ES-I3 (cell line): ENCODE data around the gene TNFSF9.
A peak's percentile ranks its signal among the peaks of the same experiment; 100 is the strongest.

Experiments
- H3K36me3 ChIP-seq: 2 replicates; pipeline ENCODE4 v1.6.1; 2013; ENCODE audit warnings: mild to moderate bottlenecking, low read length, control low read depth, moderate library complexity; ENCODE audit not compliant: insufficient read depth
- H3K4me1 ChIP-seq: 2 replicates; pipeline ENCODE4 v1.6.1; 2013; ENCODE audit warnings: mild to moderate bottlenecking, control low read depth, low read length; ENCODE audit not compliant: insufficient read depth
- H3K9ac ChIP-seq: 2 replicates; pipeline ENCODE4 v1.6.1; 2013; ENCODE audit warnings: low read depth, mild to moderate bottlenecking, low read length, moderate library complexity
- H3K9me3 ChIP-seq: 2 replicates; pipeline ENCODE4 v1.6.1; 2013; ENCODE audit warnings: mild to moderate bottlenecking, low read length, moderate library complexity; ENCODE audit not compliant: control insufficient read depth, insufficient read depth

TNFSF9 gene

GRCh38 chr19:6518145-6518911 is 12.5 kb upstream of the TNFSF9 start:
- Histone ChIP-seq H3K36me3 (no peaks in the 10 kb centered on the region), H3K4me1 (peaks cover 11% of the 10 kb centered on the region; the same call in 1 of the 2 replicates), H3K9ac (no peak overlapping the region), H3K9me3 (no peaks in the 10 kb centered on the region)

GRCh38 chr19:6519289-6519688 is 11.5 kb upstream of the TNFSF9 start:
- Histone ChIP-seq H3K36me3 (no peaks in the 10 kb centered on the region), H3K9ac (no peak overlapping the region), H3K4me1 (peaks cover 11% of the 10 kb centered on the region; the same call in 1 of the 2 replicates), H3K9me3 (no peaks in the 10 kb centered on the region)

- peaks cover 11% of the 10 kb centered on the region; the same call in 1 of the 2 replicates for H3K4me1 ChIP-seq
- no peak overlapping the region for H3K9ac ChIP-seq
- H3K36me3 ChIP-seq: no peaks in the 10 kb centered on the region
- no peaks in the 10 kb centered on the region for H3K9me3 ChIP-seq
These were observed 8.8 kb upstream of the TNFSF9 start for GRCh38 chr19:6521718-6522646.

GRCh38 chr19:6522712-6523111 is 8.1 kb upstream of the TNFSF9 start:
- Histone ChIP-seq H3K9me3 (no peaks in the 10 kb centered on the region), H3K4me1 (peaks cover 7% of the 10 kb centered on the region; the same call in 1 of the 2 replicates), H3K9ac (no peak overlapping the region)

GRCh38 chr19:6524311-6524710 is 6.5 kb upstream of the TNFSF9 start:
- no peaks in the 10 kb centered on the region for H3K36me3 ChIP-seq
- H3K4me1 ChIP-seq: peaks cover 13% of the 10 kb centered on the region
- no peak overlapping the region for H3K9ac ChIP-seq
- no peaks in the 10 kb centered on the region for H3K9me3 ChIP-seq

More at GRCh38 chr19:6522712-6523111, 8.1 kb upstream of the TNFSF9 start:
- no peaks in the 10 kb centered on the region for H3K36me3 ChIP-seq

GRCh38 chr19:6527893-6528543 is 2.8 kb upstream of the TNFSF9 start:
- Histone ChIP-seq H3K9ac (no peak overlapping the region), H3K4me1 (peaks cover 24% of the 10 kb centered on the region), H3K36me3 (no peaks in the 10 kb centered on the region), H3K9me3 (no peaks in the 10 kb centered on the region)

GRCh38 chr19:6528544-6529121 is 2.2 kb upstream of the TNFSF9 start:
- no peaks in the 10 kb centered on the region for H3K9me3 ChIP-seq
- no peak overlapping the region; the same call in 1 of the 2 replicates for H3K9ac ChIP-seq
- H3K36me3 ChIP-seq: no peaks in the 10 kb centered on the region
- H3K4me1 ChIP-seq: peaks cover 24% of the 10 kb centered on the region

GRCh38 chr19:6529351-6529750 is 1.5 kb upstream of the TNFSF9 start:
- no peaks in the 10 kb centered on the region for H3K9me3 ChIP-seq
- H3K9ac ChIP-seq: no peak overlapping the region
- H3K36me3 ChIP-seq: no peaks in the 10 kb centered on the region
- H3K4me1 ChIP-seq: peaks cover 24% of the 10 kb centered on the region

- Histone ChIP-seq H3K4me1 (peaks cover 24% of the 10 kb centered on the region), H3K36me3 (no peaks in the 10 kb centered on the region), H3K9ac (peak overlapping the region; percentile 83; the same call in 1 of the 2 replicates), H3K9me3 (no peaks in the 10 kb centered on the region)
These were observed 865 bp upstream of the TNFSF9 start for GRCh38 chr19:6529937-6530385.

- H3K9me3 ChIP-seq: peaks cover 7% of the 10 kb centered on the region
- peaks cover 8% of the 10 kb centered on the region; the same call in 1 of the 2 replicates for H3K36me3 ChIP-seq
- peak overlapping the region; percentile 83 for H3K9ac ChIP-seq
- H3K4me1 ChIP-seq: peaks cover 24% of the 10 kb centered on the region
These were observed 533 bp downstream of the TNFSF9 start for GRCh38 chr19:6531163-6531955.

- peaks cover 8% of the 10 kb centered on the region; the same call in 1 of the 2 replicates for H3K36me3 ChIP-seq
- peak overlapping the region; percentile 83 for H3K9ac ChIP-seq
- peaks cover 10% of the 10 kb centered on the region for H3K9me3 ChIP-seq
- peaks cover 24% of the 10 kb centered on the region for H3K4me1 ChIP-seq
These were observed 1.1 kb downstream of the TNFSF9 start for GRCh38 chr19:6531956-6532243.

GRCh38 chr19:6532244-6532999 is 1.6 kb downstream of the TNFSF9 start:
- peaks cover 24% of the 10 kb centered on the region for H3K4me1 ChIP-seq
- peak overlapping the region; percentile 83 for H3K9ac ChIP-seq
- H3K9me3 ChIP-seq: peaks cover 10% of the 10 kb centered on the region
- H3K36me3 ChIP-seq: peaks cover 8% of the 10 kb centered on the region; the same call in 1 of the 2 replicates

- Histone ChIP-seq H3K4me1 (peaks cover 22% of the 10 kb centered on the region), H3K36me3 (peaks cover 8% of the 10 kb centered on the region; the same call in 1 of the 2 replicates), H3K9ac (peak overlapping the region; percentile 83), H3K9me3 (peaks cover 13% of the 10 kb centered on the region)
These were observed 2.1 kb downstream of the TNFSF9 start for GRCh38 chr19:6533000-6533328.
